SK-N-SH (cell line): ENCODE data around the gene GGA2. TPM values are rescaled to one million over a fixed set of nuclear protein-coding genes. Genes with fewer than 3 reads are reported as not detected.

Experiments used
- CHD2 ChIP-seq: fragments of 150-350 bp; IDR thresholded peaks from 2 replicates; pipeline ENCODE4 v1.6.1; 2018; ENCODE audit warnings: low read length; ENCODE audit not compliant: partially characterized antibody
- CTCF ChIP-seq: fragments of 200-600 bp; sonication (generic); IDR thresholded peaks from 2 replicates; pipeline ENCODE4 v1.6.1; 2017; ENCODE audit warnings: antibody characterized with exemption, mild to moderate bottlenecking, moderate library complexity
- ELF1 ChIP-seq: IDR thresholded peaks from 2 replicates; pipeline ENCODE4 v1.4.0; 2012
- EZH2phosphoT487 ChIP-seq: fragments of 200-600 bp; sonication (generic); IDR thresholded peaks from 2 replicates; pipeline ENCODE4 v1.6.1; 2017; ENCODE audit warnings: low read depth, mixed run types, mild to moderate bottlenecking, antibody characterized with exemption, moderate library complexity, borderline replicate concordance
- FOSL2 ChIP-seq: IDR thresholded peaks from 2 replicates; pipeline ENCODE4 v1.4.0; 2012; ENCODE audit warnings: low read depth, mild to moderate bottlenecking, moderate library complexity, borderline replicate concordance
- FOXJ3 ChIP-seq: sonication (generic); formaldehyde crosslinking; IDR thresholded peaks from 2 replicates; pipeline ENCODE4 v1.5.1; 2020; ENCODE audit warnings: mild to moderate bottlenecking, missing genetic modification reagents
- FOXM1 ChIP-seq: IDR thresholded peaks from 2 replicates; pipeline ENCODE4 v1.4.0; 2012; ENCODE audit warnings: low read depth, mild to moderate bottlenecking
- GABPA ChIP-seq: IDR thresholded peaks from 2 replicates; pipeline ENCODE4 v1.4.0; 2012; ENCODE audit warnings: low read depth, mild to moderate bottlenecking
- GATA2 ChIP-seq: sonication (generic); formaldehyde crosslinking; IDR thresholded peaks from 2 replicates; pipeline ENCODE4 v1.5.0; 2020; ENCODE audit warnings: mild to moderate bottlenecking, missing genetic modification reagents
- JUND ChIP-seq: IDR thresholded peaks from 2 replicates; pipeline ENCODE4 v1.4.0; 2012
- MXI1 ChIP-seq: IDR thresholded peaks from 2 replicates; pipeline ENCODE4 v1.6.1; 2012; ENCODE audit warnings: mild to moderate bottlenecking, low read depth, low read length, improper control_type of control experiment
- RAD21 ChIP-seq: IDR thresholded peaks from 2 replicates; pipeline ENCODE4 v1.6.1; 2012; ENCODE audit warnings: mild to moderate bottlenecking, low read length
- RFX5 ChIP-seq: IDR thresholded peaks from 2 replicates; pipeline ENCODE4 v1.6.1; 2012; ENCODE audit warnings: mild to moderate bottlenecking, improper control_type of control experiment, low read length
- RXRA ChIP-seq: IDR thresholded peaks from 2 replicates; pipeline ENCODE4 v1.4.0; 2012; ENCODE audit warnings: low read depth, mild to moderate bottlenecking, borderline replicate concordance
- SIN3A ChIP-seq: IDR thresholded peaks from 2 replicates; pipeline ENCODE4 v1.6.1; 2012; ENCODE audit warnings: low read depth, mild to moderate bottlenecking, low read length, moderate library complexity, borderline replicate concordance
- TAF1 ChIP-seq: IDR thresholded peaks from 2 replicates; pipeline ENCODE4 v1.6.1; 2012; ENCODE audit warnings: low read depth, mild to moderate bottlenecking, low read length, moderate library complexity, borderline replicate concordance
- TCF12 ChIP-seq: IDR thresholded peaks from 2 replicates; pipeline ENCODE4 v1.4.0; 2012
- TEAD4 ChIP-seq: IDR thresholded peaks from 2 replicates; pipeline ENCODE4 v1.4.0; 2012; ENCODE audit warnings: mild to moderate bottlenecking, borderline replicate concordance; ENCODE audit not compliant: insufficient read depth
- YY1 ChIP-seq: IDR thresholded peaks from 2 replicates; pipeline ENCODE4 v1.4.0; 2012; ENCODE audit warnings: low read depth, mild to moderate bottlenecking
- polyA plus RNA-seq, 3 experiments: library from polyadenylated mRNA; depleted of rRNA; stranded (reverse); fragments of >200 nt; gene quantifications; 2 replicates each; pipeline ENCODE4 v1.2.3, GENCODE V29; 2012
- TF ChIP-seq, protein P1 (sequence below): IDR thresholded peaks from 2 replicates; pipeline ENCODE4 v1.6.1; 2012; ENCODE audit warnings: mild to moderate bottlenecking, low read depth, low read length, moderate library complexity
- TF ChIP-seq, protein P2 (sequence below): IDR thresholded peaks from 2 replicates; pipeline ENCODE4 v1.4.0; 2012; ENCODE audit warnings: low read depth

The GGA2 gene
- polyA plus RNA-seq, 1 of the 3 experiments (the other 2 are of a cell fraction), result 23.4 TPM

DNA sequence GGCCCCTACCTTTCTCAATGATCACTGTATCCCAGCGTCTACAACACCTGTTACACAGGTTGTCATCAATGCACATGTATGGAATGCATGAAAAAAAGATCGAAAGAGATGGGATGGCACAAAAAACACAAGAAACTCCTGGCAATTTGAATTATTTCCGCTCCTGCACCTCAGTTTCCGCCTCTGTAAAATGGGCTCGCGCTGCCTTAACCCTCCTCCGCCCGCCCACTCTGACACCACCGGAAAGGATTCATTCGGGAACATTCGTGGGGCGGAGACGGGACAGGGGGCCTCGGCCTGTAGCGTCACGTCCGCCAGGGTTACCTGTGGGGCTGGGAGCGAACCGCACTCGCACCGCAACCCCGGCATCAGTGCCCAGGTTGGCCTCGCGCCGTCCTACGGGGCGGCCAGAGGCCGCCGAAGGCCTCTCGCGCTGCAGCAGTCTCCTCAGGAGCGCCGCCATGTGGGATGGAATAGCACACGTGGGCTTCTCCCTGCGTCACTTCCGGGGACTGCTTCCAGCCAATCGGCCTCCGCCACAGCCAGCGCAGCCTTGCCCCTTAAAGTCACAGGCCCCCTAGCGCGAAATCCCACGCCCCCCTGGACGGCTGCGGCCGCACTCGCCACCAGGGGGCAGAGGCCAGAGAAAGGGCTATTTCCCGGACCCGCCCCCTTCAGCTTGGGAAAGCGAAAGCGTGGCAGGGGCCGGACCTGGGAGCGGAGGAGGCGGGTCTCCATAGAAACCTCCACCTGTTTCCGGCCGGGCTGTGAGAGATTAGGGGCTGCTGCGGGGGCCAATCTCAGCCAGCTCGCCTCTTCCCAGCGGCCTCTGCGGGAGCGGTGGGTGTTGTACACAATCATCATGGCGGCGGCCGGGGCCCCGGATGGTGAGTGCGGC lies 46.8 kb upstream of the GGA2 start, which contains the start of the genes EARS2 and UBFD1 (continued):
- TF ChIP-seq, protein P1, sequence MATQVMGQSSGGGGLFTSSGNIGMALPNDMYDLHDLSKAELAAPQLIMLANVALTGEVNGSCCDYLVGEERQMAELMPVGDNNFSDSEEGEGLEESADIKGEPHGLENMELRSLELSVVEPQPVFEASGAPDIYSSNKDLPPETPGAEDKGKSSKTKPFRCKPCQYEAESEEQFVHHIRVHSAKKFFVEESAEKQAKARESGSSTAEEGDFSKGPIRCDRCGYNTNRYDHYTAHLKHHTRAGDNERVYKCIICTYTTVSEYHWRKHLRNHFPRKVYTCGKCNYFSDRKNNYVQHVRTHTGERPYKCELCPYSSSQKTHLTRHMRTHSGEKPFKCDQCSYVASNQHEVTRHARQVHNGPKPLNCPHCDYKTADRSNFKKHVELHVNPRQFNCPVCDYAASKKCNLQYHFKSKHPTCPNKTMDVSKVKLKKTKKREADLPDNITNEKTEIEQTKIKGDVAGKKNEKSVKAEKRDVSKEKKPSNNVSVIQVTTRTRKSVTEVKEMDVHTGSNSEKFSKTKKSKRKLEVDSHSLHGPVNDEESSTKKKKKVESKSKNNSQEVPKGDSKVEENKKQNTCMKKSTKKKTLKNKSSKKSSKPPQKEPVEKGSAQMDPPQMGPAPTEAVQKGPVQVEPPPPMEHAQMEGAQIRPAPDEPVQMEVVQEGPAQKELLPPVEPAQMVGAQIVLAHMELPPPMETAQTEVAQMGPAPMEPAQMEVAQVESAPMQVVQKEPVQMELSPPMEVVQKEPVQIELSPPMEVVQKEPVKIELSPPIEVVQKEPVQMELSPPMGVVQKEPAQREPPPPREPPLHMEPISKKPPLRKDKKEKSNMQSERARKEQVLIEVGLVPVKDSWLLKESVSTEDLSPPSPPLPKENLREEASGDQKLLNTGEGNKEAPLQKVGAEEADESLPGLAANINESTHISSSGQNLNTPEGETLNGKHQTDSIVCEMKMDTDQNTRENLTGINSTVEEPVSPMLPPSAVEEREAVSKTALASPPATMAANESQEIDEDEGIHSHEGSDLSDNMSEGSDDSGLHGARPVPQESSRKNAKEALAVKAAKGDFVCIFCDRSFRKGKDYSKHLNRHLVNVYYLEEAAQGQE, result peak; percentile 32; the same call in 1 of the 2 replicates
- peak; percentile 28; the same call in 1 of the 2 replicates for TF ChIP-seq RAD21
- no peak for TF ChIP-seq FOSL2
- TF ChIP-seq GATA2 (CRISPR knock-in tag), result no peak
- TF ChIP-seq TAF1, result peak; percentile 84; the same call in 1 of the 2 replicates
- no peak for TF ChIP-seq TEAD4
- peak; percentile 71 for TF ChIP-seq FOXM1
- TF ChIP-seq, protein P2, sequence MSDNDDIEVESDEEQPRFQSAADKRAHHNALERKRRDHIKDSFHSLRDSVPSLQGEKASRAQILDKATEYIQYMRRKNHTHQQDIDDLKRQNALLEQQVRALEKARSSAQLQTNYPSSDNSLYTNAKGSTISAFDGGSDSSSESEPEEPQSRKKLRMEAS, result peak; percentile 98
- TF ChIP-seq MXI1, result peak; percentile 99
- no peak for TF ChIP-seq TCF12
- TF ChIP-seq ELF1, result peak; percentile 52; the same call in 1 of the 2 replicates
- TF ChIP-seq EZH2phosphoT487, result no peak
- peak; percentile 88 for TF ChIP-seq CTCF
- peak; percentile 55; the same call in 1 of the 2 replicates for TF ChIP-seq RFX5
- no peak for TF ChIP-seq FOXJ3 (CRISPR knock-in tag)
- peak; percentile 81 for TF ChIP-seq GABPA
- no peak for TF ChIP-seq JUND
- TF ChIP-seq SIN3A, result peak; percentile 71; the same call in 1 of the 2 replicates
- peak; percentile 62 for TF ChIP-seq CHD2
- peak; percentile 88 for TF ChIP-seq YY1
- TF ChIP-seq RXRA, result no peak
- TF ChIP-seq, all 33 proteins: peak for 20
